Endometrium (tissue), 2 donors: ENCODE results near the gene NKD2.

Experiments
- FAIRE-seq: peaks from 2 replicates; lab custom pipeline; 2012; peaks lifted over from hg19 to GRCh38; lab: Jason Lieb, UNC
- donor health status: control.
- donor health status: control.

NKD2 gene

GRCh38 chr5:1031306-1031959 is 22.8 kb downstream of the NKD2 start:
- FAIRE-seq, result no peak

GRCh38 chr5:1032011-1032410 is 23.4 kb downstream of the NKD2 start:
- FAIRE-seq, result no peak

GRCh38 chr5:1032551-1033027 is 24.0 kb downstream of the NKD2 start:
- no peak for FAIRE-seq

- no peak for FAIRE-seq
These were observed 24.6 kb downstream of the NKD2 start for GRCh38 chr5:1033178-1033577.

GRCh38 chr5:1033606-1034420 is 25.2 kb downstream of the NKD2 start:
- no peak for FAIRE-seq

GRCh38 chr5:1034421-1034905 is 25.9 kb downstream of the NKD2 start:
- FAIRE-seq, result no peak

- no peak for FAIRE-seq
These were observed 26.4 kb downstream of the NKD2 start for GRCh38 chr5:1034986-1035385.

GRCh38 chr5:1035421-1036405 is 27.1 kb downstream of the NKD2 start:
- no peak for FAIRE-seq

- FAIRE-seq, result no peak
These were observed 28.0 kb downstream of the NKD2 start for GRCh38 chr5:1036504-1037122.

- no peak for FAIRE-seq
These were observed 28.6 kb downstream of the NKD2 start for GRCh38 chr5:1037123-1037670.

GRCh38 chr5:1037671-1038416 is 29.2 kb downstream of the NKD2 start:
- no peak for FAIRE-seq

- no peak for FAIRE-seq
These were observed 30.0 kb downstream of the NKD2 start for GRCh38 chr5:1038417-1039209.

GRCh38 chr5:1039210-1039548 is 30.6 kb downstream of the NKD2 start:
- no peak for FAIRE-seq

- no peak for FAIRE-seq
These were observed 31.2 kb downstream of the NKD2 start for GRCh38 chr5:1039706-1040260.

GRCh38 chr5:1040571-1040970 is 32.0 kb downstream of the NKD2 start:
- no peak for FAIRE-seq

GRCh38 chr5:1041225-1042143 is 32.9 kb downstream of the NKD2 start:
- FAIRE-seq, result no peak

GRCh38 chr5:1042626-1043025 is 34.0 kb downstream of the NKD2 start:
- no peak for FAIRE-seq

GRCh38 chr5:1043327-1043726 is 34.7 kb downstream of the NKD2 start:
- FAIRE-seq, result no peak

GRCh38 chr5:1044117-1044516 is 35.5 kb downstream of the NKD2 start:
- no peak for FAIRE-seq
